Measurements from ENCODE around the gene PLXDC1. TPM values are rescaled to one million over a fixed set of nuclear protein-coding genes. Genes with fewer than 3 reads are reported as not detected.

Gene PLXDC1
- total and polyA plus RNA-seq, 10 donors: 2.9 to 11.2 (median 4.5) TPM

DNA sequence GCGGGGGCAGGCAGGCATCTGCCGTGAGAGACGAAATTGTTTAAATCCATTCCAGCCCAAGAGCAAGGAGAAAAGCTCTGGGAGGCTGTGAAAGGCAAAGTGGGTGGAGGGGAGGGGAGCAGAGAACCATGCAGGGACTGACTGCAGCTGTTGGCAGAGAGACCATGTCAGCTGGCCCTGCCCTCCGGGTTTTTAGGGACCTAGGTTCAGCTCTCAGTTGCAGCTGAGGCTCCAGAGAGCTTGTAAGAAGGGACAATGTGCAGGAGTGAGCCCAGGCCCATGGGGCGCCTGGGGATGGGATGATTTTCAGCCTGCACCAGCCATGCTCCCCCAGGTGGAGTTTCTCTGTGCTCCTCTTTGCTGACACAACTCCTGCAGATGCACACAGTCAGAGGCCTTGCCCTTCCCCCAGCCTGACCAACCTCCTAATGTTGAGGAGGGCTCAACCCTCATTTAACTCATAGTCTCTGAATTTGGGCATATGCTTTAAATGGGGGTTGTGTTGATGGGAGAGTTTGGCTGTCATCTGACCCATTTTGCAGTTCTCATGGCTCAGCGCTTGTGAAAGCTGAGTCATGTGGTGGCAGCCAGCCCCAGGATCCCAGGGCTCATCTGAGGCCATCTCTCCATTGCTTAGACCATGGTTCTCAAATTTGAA lies 70.9 kb downstream of the PLXDC1 start:
- Histone ChIP-seq H3K27ac (peak overlapping the region in 2 of 8 donors; percentile 37 to 38), H3K4me3 (no peak overlapping the region), H3K36me3 (no peaks in the 10 kb centered on the region), H3K4me1 (peaks cover 0 to 14% (median 4%) of the 10 kb centered on the region in 6 donors), H3K9me3 (no peaks in the 10 kb centered on the region), H3K27me3 (replicated peaks in 1 of 7) (no peaks in the 10 kb centered on the region)
- WGBS, 5 donors: 70 to 78% (median 78%) methylated on average over 6 of the region's 6 CpGs
- intact Hi-C loops (cut with DNase I; ENCODE audit: low total_unique reads): no loop called here
- TF ChIP-seq, protein P1, sequence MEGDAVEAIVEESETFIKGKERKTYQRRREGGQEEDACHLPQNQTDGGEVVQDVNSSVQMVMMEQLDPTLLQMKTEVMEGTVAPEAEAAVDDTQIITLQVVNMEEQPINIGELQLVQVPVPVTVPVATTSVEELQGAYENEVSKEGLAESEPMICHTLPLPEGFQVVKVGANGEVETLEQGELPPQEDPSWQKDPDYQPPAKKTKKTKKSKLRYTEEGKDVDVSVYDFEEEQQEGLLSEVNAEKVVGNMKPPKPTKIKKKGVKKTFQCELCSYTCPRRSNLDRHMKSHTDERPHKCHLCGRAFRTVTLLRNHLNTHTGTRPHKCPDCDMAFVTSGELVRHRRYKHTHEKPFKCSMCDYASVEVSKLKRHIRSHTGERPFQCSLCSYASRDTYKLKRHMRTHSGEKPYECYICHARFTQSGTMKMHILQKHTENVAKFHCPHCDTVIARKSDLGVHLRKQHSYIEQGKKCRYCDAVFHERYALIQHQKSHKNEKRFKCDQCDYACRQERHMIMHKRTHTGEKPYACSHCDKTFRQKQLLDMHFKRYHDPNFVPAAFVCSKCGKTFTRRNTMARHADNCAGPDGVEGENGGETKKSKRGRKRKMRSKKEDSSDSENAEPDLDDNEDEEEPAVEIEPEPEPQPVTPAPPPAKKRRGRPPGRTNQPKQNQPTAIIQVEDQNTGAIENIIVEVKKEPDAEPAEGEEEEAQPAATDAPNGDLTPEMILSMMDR (IDR thresholded peaks at IDR 0.05 in 8 of 11, conservative IDR thresholded peaks at IDR 0.05 in 3 of 11): no peak
- TF ChIP-seq POLR2AphosphoS5 (IDR thresholded peaks at IDR 0.05) (no peak), POLR2A (IDR thresholded peaks at IDR 0.05) (no peak)
- no peak for DNase-seq

DNA sequence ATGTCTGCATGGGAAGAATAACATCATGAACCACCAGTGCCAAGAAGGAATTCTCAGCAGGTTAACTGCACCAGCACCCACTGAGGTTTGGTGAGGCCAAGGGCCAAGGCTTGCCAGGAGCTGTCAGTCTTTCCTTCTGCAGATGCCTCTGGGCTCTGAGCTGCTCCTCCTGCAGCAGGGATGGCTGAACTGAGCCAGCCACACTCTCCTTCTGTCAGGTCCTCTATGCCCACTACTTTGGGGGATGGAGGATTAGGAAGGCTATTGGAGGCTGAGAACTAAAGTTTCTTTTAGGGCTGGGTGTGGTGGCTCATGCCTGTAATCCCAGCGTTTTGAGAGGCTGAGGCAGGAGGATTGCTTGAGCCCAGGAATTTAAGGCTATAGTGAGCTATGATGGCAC lies 71.6 kb downstream of the PLXDC1 start:
- H3K4me1 ChIP-seq: peaks cover 0 to 14% (median 4%) of the 10 kb centered on the region in 6 donors
- intact Hi-C loops (cut with DNase I; ENCODE audit: low total_unique reads): no loop called here
- TF ChIP-seq, protein P1 (IDR thresholded peaks at IDR 0.05 in 8 of 11, conservative IDR thresholded peaks at IDR 0.05 in 3 of 11): no peak
- TF ChIP-seq POLR2AphosphoS5 (IDR thresholded peaks at IDR 0.05): no peak
- TF ChIP-seq POLR2A (IDR thresholded peaks at IDR 0.05): no peak
- no peak for DNase-seq
- no peaks in the 10 kb centered on the region for H3K27me3 ChIP-seq (replicated peaks in 1 of 7)
- no peak overlapping the region for H3K4me3 ChIP-seq
- H3K36me3 ChIP-seq: no peaks in the 10 kb centered on the region
- no peak overlapping the region for H3K27ac ChIP-seq
- H3K9me3 ChIP-seq: no peaks in the 10 kb centered on the region
- WGBS, 5 donors: 50 to 92% (median 77%) methylated on average over 1 of the region's 1 CpG

DNA sequence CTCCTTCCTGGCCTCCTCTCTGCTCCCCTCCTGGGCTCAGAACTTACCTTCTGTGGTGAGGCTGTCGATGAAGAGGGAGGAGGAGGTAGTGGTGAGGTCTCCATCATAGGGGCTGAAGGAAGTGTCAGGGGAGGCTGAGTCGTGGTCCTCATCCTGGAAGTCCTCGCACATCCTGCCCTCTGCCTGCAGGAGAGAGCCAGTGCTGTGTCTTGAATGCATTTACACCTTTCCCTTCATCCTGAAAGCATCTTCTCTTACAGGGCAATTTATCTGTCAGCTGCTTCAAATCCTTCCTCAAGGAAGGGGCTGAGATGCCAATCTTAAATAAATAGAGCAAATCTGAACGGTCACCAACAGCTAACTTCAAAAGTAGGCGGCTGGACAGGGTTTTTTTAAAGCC lies 73.6 kb downstream of the PLXDC1 start:
- intact Hi-C loops (cut with DNase I; ENCODE audit: low total_unique reads): no loop called here
- no peak overlapping the region for H3K27ac ChIP-seq
- H3K36me3 ChIP-seq: no peaks in the 10 kb centered on the region
- H3K4me3 ChIP-seq: no peak overlapping the region
- no peak for DNase-seq
- WGBS, 5 donors: 61 to 79% (median 76%) methylated on average over 4 to 5 of the region's 5 CpGs
- no peaks in the 10 kb centered on the region for H3K9me3 ChIP-seq
- H3K27me3 ChIP-seq (replicated peaks in 1 of 7): no peaks in the 10 kb centered on the region
- no peak for TF ChIP-seq POLR2AphosphoS5 (IDR thresholded peaks at IDR 0.05)
- TF ChIP-seq POLR2A (IDR thresholded peaks at IDR 0.05): no peak
- TF ChIP-seq, protein P1 (IDR thresholded peaks at IDR 0.05 in 8 of 11, conservative IDR thresholded peaks at IDR 0.05 in 3 of 11): no peak
- peaks cover 0 to 12% (median 4%) of the 10 kb centered on the region in 6 donors for H3K4me1 ChIP-seq

DNA sequence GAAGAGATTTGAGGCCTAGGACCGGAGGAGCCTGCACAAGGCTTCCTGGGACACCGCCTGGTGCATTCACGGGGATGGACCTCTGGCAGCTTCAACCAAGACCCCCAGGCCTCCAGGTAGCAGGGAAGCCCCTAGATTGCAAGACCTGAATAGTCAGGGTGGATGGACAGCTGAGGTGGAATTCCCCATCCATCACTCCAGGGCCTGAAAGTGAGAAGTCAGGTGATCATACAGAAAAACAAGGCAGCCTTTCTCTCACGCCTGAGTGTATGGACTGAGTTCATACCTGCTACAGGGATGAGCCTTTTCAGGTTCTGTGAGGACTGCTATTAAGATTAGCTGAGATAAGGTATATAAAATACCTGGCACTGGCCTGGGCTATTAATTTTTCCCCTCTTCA lies 74.2 kb downstream of the PLXDC1 start:
- H3K27me3 ChIP-seq (replicated peaks in 1 of 7): no peaks in the 10 kb centered on the region
- 87 to 99% (median 92%) methylated on average over 4 of the region's 4 CpGs for WGBS, 5 donors
- H3K4me3 ChIP-seq: no peak overlapping the region
- TF ChIP-seq, protein P1 (IDR thresholded peaks at IDR 0.05 in 8 of 11, conservative IDR thresholded peaks at IDR 0.05 in 3 of 11): no peak
- TF ChIP-seq POLR2A (IDR thresholded peaks at IDR 0.05) (no peak), POLR2AphosphoS5 (IDR thresholded peaks at IDR 0.05) (no peak)
- H3K9me3 ChIP-seq: no peaks in the 10 kb centered on the region
- no peaks in the 10 kb centered on the region for H3K36me3 ChIP-seq
- intact Hi-C loops (cut with DNase I; ENCODE audit: low total_unique reads): no loop called here
- H3K4me1 ChIP-seq: peaks cover 0 to 11% (median 4%) of the 10 kb centered on the region in 6 donors
- H3K27ac ChIP-seq: no peak overlapping the region
- DNase-seq: no peak
